Activated T-cell treated with anti-CD3 and anti-CD28 coated beads, Interleukin-2, amount 50 U/mL, for 48 hours (primary cell): ENCODE measurements around the gene PFKP.

Source experiments
- DNase-seq, 2 experiments: peaks; one replicate each; pipeline ENCODE4 v3.0.0-alpha.2; 2020

PFKP gene

GRCh38 chr10:3067118-3067858, at the start of gene PFKP:
TSS of gene PFKP (plus strand) at chr10:3067548. CDS start at chr10:3067596, 48 bp downstream.
- peak; percentile 76 to 82 for DNase-seq

- DNase-seq = no peak
These were observed 49.1 kb upstream of the PFKP start for GRCh38 chr10:3018247-3018646.

DNA sequence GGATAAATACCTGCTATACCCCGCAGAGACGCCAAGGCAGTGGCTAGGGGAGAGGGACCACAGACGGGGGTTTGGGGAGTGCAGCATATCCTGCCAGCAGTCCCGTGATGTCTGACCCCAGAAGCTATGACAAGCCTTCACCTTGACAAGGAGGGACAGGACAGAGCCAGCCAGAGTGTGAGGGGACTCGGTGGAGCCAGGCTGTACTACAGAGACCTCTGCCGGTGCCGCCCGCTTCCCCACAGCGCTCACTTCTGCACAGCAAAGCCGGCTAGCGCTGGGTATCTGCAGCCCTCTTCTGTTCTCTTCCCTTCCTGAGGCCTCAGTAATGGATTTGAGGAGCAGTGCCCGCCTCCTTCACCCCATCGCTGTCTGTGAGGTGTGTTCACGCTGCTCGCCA, 47.0 kb upstream of the PFKP start:
- DNase-seq = no peak

DNA sequence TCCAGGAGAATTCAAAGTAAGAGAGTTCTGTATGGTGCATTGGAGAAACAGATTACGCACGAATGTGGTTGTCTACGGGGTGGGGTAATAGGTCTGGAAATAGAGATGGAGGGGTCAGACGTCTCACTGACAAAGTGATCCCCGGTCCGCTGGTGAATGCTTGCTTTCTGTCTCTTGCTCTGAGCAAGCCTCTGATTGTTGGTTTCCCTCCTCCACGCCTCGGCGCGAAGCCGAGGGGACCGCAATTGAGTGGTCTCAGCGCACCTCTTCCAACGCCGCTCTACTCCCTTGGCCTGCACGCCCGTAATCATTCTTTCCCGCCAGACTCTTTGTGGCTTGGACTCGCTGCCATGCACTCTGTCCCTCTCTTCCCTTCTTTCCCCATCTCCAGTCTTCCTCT, 46.5 kb upstream of the PFKP start:
- DNase-seq = no peak

- DNase-seq = no peak
These were observed 45.3 kb upstream of the PFKP start for GRCh38 chr10:3022027-3022426.

GRCh38 chr10:3023892-3024291, 43.5 kb upstream of the PFKP start:
- DNase-seq = no peak

DNA sequence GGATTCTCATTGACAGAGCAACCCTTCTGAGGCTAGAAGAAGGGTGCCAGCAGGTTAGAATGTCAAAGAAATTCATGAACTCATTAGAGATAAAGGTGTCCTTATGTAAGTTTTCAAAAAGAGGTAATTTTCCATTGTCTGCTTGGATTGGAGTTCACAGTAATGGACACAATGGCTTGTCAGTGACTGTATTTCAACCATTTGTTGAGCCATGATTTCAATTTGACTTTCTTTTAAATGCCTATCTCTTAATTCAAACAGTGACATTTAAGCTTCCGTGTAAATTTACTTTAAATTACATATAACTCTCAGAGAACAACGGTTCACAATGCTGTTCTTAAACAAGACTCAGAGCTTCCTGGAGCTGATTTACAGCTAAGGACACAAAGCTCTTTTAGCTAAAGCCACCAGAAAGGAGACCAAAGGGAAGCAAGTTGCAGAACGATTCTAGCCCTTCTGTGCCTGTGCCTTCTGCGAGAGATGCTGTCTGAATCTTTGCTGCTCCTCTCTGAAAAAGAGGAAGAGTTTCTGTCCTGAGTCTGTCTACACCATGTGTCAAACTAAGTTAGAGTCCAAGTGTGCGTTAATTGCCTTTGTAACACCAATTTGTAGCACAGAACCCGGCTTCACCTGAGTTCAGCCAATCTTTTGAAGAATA, 42.2 kb upstream of the PFKP start:
- DNase-seq = no peak

DNA sequence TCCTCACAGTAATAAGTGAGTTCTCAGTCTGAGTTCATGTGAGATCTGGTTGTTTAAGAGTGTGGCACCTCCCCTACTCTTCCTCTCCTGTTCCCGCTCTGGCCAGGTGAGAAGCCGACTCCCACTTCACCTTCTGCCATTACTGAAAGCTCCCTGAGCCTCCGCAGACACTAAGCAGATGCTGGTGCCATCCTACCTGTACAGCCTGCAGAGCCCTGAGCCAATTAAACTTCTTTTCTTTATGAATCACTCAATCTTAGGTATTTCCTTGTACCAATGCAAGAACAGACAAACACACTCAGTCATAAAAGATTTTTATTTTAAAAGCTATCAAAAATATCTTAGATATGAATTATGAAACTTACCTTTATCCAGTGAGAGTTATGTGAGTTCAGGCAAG, 39.5 kb upstream of the PFKP start:
- no peak for DNase-seq

- no peak for DNase-seq
These were observed 38.9 kb upstream of the PFKP start for GRCh38 chr10:3028441-3028840.

DNA sequence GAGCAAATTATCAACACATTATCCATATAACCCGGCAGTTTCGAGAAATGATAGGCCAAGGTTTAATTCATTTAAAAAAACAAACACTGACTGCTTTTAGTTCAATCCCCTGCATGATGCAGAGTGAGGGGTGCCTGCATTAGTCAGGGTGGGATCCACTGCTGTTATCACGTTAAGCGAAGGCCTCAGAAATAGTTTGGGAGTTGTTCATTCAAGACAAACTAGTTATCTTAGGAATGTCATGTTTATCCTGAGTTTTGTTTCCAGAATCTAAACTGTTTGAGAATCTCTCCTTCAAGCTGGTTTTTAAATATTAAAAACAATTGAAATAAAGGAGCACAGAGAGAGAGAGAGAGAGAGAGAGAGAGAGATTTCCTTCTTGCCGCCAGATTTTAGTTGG, 36.6 kb upstream of the PFKP start:
- DNase-seq = no peak

DNA sequence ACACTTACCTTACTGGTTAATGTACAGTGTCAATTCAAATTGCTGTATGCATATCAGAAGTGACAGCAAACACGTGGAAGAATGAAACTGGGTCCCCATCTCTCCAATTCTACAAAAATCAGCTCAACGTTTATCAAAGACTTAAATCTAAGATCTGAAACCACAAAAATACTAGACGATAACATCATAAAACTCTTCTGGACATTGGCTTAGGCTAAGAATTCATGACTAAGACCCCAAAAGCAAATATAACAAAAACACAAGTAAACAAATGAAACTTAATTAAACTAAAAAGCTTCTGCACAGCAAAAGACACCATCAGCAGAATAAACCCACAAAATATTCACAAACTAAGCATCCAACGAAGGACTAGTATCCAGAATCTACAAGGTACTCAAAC, 35.9 kb upstream of the PFKP start:
- DNase-seq = no peak

- no peak for DNase-seq
These were observed 33.4 kb upstream of the PFKP start for GRCh38 chr10:3033925-3034324.

DNA sequence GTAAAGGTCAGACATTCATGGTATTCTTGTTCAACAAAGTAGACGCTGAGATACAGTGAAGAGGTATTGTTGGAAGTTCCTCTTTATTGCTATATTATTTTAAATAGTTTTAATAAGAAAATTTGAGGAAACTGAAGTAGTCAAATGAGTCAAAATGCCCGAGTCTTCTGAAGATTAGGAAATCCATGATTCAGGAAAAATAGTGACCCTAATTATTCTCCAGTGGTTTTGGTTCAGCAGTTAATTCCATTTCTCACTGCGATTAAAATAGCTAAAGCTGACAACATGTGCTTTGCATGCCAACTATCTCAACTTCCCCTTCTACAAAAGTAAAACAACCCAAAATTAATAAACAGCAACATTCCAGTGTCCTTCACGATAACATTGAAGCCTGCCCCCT, 32.7 kb upstream of the PFKP start:
- no peak for DNase-seq

GRCh38 chr10:3036155-3037021, 31.0 kb upstream of the PFKP start:
- no peak for DNase-seq

DNA sequence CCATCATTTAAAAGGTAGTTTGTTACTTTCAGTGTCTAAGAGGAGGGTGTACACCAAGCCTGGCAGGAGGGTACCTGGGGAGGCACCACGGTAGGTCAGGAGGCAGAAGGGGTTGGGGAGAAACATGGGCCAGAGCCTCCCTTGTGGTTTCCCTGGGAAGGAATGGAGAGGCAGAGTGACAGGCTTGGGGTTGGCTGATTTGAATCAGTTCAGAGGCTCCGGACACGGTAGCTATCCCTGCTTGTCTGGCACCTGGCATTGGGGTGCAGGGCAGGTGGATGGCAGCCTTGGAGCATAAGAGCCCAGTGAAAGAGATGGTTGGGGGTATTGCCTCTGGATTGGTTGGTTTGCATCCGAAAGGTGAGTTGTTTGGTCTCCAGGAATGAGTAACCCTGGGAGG, 30.2 kb upstream of the PFKP start:
- DNase-seq = no peak

DNA sequence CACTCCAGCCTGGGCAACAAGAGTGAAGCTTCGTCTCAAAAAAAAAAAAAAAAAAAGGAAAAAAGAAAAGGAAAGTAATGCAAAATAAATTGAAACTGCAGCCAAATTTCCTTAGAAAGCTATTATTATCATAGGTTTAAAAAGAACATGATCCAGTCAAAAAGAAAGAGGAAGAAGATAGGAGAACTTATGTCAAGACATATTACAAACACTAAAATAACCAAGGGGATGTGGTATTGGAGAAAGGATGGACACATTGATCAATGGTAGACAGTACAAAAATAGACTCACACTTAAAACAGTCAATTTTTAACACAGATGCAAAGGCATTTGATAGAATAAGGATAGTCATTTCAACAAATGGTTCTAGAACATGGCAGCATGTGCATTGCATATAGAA, 27.3 kb upstream of the PFKP start:
- DNase-seq = no peak

DNA sequence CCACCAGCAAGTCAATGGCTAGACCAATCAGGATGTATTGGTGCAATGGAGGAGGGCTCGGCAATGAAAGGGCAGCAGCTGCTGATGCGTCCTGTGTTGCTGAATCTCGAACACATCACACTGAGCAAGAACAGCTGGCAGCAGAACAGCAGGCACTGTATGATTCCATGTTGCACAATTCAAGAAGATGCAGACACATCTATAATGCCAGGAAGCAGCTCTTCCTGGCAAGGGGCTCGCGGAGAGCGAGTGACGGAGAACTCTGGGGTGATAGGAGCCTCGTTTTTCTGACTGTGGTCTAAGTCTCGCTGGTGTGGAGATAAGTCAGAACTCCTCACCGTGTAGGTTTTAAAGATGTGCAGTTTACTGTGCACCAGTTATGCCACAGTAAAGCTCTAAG, 24.8 kb upstream of the PFKP start:
- no peak for DNase-seq

DNA sequence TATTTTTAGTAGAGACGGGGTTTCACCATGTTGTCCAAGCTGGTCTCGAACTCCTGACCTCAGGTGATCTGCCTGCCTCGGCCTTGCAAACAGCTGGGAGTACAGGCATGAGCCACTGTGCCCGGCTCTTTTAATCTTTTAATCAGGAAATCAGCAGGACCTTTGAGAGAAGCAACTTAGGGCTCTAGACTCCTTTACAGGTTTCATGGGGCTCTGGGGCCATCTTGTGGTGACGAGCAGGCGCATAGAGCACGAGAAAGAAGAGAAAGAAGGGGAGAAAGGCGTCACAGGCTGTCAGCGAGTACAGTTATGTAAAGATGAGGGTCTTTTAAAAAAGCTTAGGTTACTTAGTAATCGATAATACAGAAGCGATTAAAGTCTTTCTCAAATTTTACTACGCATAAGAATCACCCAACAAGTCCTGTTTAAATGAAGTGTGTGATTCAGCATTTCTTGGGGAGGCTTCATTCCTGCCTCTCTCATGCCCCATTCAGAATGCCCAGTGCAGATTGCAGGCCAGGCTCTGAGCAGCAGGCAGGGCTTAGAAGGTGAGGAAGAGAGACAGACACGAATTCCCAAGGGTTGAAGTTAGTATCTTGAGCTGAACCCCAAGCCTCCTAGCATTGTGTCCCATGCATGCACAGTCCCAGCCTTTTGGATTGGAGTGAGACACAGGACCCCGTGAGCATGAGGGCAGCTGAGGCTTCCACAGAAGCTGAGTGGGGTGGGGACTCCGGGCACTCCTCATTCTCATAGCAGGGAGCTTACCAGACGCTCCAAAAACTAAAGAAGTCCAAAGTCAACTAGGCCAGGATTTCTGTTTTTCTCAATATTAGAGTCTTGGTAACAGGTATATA, 23.6 kb upstream of the PFKP start:
- peak; percentile 60 to 63 for DNase-seq

DNA sequence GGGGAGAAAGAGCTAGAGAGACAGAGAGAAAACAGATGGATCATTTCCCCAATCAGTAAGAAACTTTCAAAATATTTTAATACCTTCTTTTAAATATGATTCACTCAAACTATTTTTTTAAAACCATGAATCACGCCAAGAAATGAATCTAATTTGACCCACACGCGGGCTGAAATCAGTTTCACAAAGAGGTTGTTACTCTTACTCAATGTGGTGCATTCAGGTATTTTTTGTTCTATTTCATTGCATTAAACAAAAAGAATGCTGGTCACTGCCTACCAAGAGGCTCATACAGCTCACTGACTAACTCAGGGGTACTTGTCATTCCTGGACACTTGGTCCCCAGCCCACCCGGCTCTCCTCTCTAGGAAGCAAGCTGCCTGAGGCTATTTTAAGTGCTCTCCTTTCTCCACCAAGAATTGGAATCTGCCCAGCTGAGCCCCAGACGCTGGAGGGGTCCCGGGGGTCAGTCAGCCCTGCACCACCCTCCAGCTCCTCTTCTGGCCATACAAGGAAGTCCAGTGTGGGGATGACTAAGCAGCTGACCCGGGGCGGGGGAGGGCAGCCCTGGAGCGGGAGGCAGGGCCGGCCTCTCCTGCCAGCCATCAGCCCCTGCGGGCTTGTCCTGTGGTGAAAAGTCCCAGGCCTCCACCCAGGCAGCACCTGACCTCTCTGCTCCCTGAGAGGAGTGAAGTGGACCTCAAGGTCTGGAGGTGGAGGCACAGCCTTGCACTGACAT, 21.7 kb upstream of the PFKP start:
- no peak for DNase-seq

GRCh38 chr10:3046210-3046779, 21.1 kb upstream of the PFKP start:
- DNase-seq = no peak

DNA sequence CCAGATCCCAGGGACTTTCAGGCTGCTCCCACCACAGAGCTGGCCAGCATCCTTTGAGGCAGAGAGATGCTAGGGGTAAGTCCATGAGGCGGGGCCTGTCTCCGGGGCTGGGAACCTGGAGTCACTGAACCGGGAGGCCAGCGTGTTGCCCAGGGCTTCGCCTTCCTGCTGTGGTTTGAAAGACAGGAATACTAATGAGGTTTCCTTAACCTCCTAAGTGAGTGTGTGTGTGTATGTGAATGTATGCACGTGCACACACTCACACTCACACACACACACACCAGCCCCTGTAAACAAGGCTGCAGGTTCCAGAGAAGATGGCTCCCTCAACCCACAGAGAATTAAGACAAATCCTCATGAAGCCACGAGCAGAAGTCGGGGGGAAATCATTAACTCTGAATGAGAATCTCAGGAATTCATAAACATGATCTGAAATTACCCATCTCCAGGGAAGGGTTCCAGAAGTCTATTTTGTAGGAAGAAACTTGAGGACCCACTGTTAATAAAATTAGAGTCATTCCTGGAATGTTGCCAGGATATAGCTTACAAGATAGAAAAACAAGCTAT, 20.3 kb upstream of the PFKP start:
- DNase-seq = no peak
